Endothelial cell of umbilical vein (primary cell): ENCODE results near the gene TSC22D1.

Experiments used
- EZH2 ChIP-seq: IDR thresholded peaks from 2 replicates; pipeline ENCODE4 v1.6.1; 2012; ENCODE audit warnings: borderline replicate concordance, low read depth, mild to moderate bottlenecking, moderate library complexity, low read length, inconsistent platforms; ENCODE audit not compliant: severe bottlenecking
- POLR2A ChIP-seq: IDR thresholded peaks from 2 replicates; pipeline ENCODE4 v1.6.1; 2012; ENCODE audit warnings: low read depth, mild to moderate bottlenecking, control low read depth, low read length
- TF ChIP-seq, protein P1 (sequence below), 2 donors: IDR thresholded peaks; 1 replicate in 1 of 2; 2 replicates in 1 of 2; pipeline ENCODE4 v1.5.1; 2011; ENCODE audit warnings: low read length in 2 of 2, mild to moderate bottlenecking in 2 of 2, moderate library complexity in 2 of 2, control low read depth in 1 of 2, inconsistent platforms in 1 of 2, low read depth in 1 of 2; ENCODE audit not compliant: insufficient read depth in 1 of 2; ENCODE audit errors: extremely low read depth in 1 of 2

DNA sequence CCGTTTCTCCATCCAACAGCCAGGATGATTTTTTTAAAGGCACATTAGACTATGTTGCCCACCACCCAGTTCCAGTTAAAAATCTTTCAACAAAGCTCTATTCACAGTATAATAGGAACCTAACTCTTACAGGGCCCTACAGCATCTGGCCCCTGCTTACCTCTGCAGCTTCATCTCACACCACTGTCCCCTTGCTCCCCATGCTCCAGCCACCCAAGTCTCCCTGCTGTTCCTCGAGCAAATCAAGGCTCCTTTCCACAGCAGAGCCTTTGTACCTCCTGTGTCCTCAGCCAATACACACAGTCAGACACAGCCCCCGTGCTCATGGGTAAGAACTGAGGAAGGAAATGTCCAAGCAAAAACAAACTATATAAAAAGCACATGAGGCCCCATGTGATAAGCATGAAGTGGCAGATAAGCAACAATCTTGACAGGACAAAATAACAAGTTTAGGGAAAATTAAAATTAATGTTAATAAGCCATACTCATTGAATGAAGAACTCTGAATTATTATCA, 67.5 kb downstream of the TSC22D1 start:
- TF ChIP-seq, protein P1, sequence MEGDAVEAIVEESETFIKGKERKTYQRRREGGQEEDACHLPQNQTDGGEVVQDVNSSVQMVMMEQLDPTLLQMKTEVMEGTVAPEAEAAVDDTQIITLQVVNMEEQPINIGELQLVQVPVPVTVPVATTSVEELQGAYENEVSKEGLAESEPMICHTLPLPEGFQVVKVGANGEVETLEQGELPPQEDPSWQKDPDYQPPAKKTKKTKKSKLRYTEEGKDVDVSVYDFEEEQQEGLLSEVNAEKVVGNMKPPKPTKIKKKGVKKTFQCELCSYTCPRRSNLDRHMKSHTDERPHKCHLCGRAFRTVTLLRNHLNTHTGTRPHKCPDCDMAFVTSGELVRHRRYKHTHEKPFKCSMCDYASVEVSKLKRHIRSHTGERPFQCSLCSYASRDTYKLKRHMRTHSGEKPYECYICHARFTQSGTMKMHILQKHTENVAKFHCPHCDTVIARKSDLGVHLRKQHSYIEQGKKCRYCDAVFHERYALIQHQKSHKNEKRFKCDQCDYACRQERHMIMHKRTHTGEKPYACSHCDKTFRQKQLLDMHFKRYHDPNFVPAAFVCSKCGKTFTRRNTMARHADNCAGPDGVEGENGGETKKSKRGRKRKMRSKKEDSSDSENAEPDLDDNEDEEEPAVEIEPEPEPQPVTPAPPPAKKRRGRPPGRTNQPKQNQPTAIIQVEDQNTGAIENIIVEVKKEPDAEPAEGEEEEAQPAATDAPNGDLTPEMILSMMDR (IDR thresholded peaks at IDR 0.05; ENCODE audit: extremely low read depth in 1 of 2, insufficient read depth in 1 of 2, low read depth in 1 of 2, low read length in 2 of 2): no peak
- no peak for TF ChIP-seq POLR2A
- TF ChIP-seq EZH2: no peak
